ENCODE measurements around the gene ZNF789. TPM values are rescaled to one million over a fixed set of nuclear protein-coding genes. Genes with fewer than 3 reads are reported as not detected.

Gene ZNF789
- total and polyA plus RNA-seq, 2 of the 13 experiments (the other 11 are each of a cell fraction or from before 2014, with no cell fraction given) = 19.8 to 25.1 TPM

GRCh38 chr7:99504603-99505323 is 32.1 kb downstream of the ZNF789 start, which contains the start of gene ZKSCAN5 (continued):
- TF ChIP-seq ZHX2 (IDR thresholded peaks at IDR 0.05; ENCODE audit: low read depth) = peak; percentile 78
- no peak for TF ChIP-seq ZHX2 (CRISPR knock-in tag; IDR thresholded peaks at IDR 0.05; ENCODE audit: borderline replicate concordance)
- TF ChIP-seq JUNB (CRISPR knock-in tag; IDR thresholded peaks at IDR 0.05; ENCODE audit: borderline replicate concordance) = no peak
- TF ChIP-seq FOXJ3 (CRISPR knock-in tag; IDR thresholded peaks at IDR 0.05; ENCODE audit: borderline replicate concordance) = no peak
- TF ChIP-seq ZNF160 (CRISPR knock-in tag; IDR thresholded peaks at IDR 0.05) = peak; percentile 72; the same call in 1 of the 2 replicates
- peak; percentile 97 for TF ChIP-seq NR2C2 (CRISPR knock-in tag; IDR thresholded peaks at IDR 0.05; ENCODE audit: borderline replicate concordance)
- TF ChIP-seq ZSCAN30 (CRISPR knock-in tag; IDR thresholded peaks at IDR 0.05) = no peak
- TF ChIP-seq, protein P1, sequence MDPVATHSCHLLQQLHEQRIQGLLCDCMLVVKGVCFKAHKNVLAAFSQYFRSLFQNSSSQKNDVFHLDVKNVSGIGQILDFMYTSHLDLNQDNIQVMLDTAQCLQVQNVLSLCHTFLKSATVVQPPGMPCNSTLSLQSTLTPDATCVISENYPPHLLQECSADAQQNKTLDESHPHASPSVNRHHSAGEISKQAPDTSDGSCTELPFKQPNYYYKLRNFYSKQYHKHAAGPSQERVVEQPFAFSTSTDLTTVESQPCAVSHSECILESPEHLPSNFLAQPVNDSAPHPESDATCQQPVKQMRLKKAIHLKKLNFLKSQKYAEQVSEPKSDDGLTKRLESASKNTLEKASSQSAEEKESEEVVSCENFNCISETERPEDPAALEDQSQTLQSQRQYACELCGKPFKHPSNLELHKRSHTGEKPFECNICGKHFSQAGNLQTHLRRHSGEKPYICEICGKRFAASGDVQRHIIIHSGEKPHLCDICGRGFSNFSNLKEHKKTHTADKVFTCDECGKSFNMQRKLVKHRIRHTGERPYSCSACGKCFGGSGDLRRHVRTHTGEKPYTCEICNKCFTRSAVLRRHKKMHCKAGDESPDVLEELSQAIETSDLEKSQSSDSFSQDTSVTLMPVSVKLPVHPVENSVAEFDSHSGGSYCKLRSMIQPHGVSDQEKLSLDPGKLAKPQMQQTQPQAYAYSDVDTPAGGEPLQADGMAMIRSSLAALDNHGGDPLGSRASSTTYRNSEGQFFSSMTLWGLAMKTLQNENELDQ (CRISPR knock-in tag; IDR thresholded peaks at IDR 0.05; ENCODE audit: borderline replicate concordance) = peak; percentile 32; the same call in 1 of the 2 replicates
- TF ChIP-seq PHF5A (CRISPR knock-in tag; IDR thresholded peaks at IDR 0.05; ENCODE audit: low read depth, unreplicated experiment) = no peak
- 0 out of 2 replicates have a peak, but pooled peaks have one; percentile 20 for TF ChIP-seq MED13 (CRISPR knock-in tag; IDR thresholded peaks at IDR 0.05)
- TF ChIP-seq NKX3-1 (CRISPR knock-in tag; IDR thresholded peaks at IDR 0.05) = no peak
- peak; percentile 53; the same call in 1 of the 3 replicates for TF ChIP-seq MXI1 (IDR thresholded peaks at IDR 0.05; ENCODE audit: borderline replicate concordance, low read depth, low read length)
- TF ChIP-seq ZNF670 (CRISPR knock-in tag; IDR thresholded peaks at IDR 0.05; ENCODE audit: borderline replicate concordance) = peak; percentile 53; the same call in 1 of the 2 replicates
- TF ChIP-seq CEBPZ (IDR thresholded peaks at IDR 0.05; ENCODE audit: low read length) = no peak
- peak; percentile 38 for TF ChIP-seq PRPF4 (IDR thresholded peaks at IDR 0.05; ENCODE audit: low read depth, low read length, poor library complexity, severe bottlenecking)
- peak; percentile 36; the same call in 1 of the 2 replicates for TF ChIP-seq RFX5 (IDR thresholded peaks at IDR 0.05; ENCODE audit: low read depth, low read length)
- 0 out of 2 replicates have a peak, but pooled peaks have one; percentile 20 for TF ChIP-seq ZNF317 (CRISPR knock-in tag; IDR thresholded peaks at IDR 0.05)

Measured in HepG2 (cell line).